Effector memory CD8-positive, alpha-beta T cell (primary cell): ENCODE data around the gene KANSL1.
A peak's percentile ranks its signal among the peaks of the same experiment; 100 is the strongest.
"Not testable (repeated sequence)": the region's sequence is repeated elsewhere in the genome, so short reads cannot be mapped to it uniquely, and the experiment has no call there.

ENCODE experiments used
- ATAC-seq: fragments of 150-1000 bp; cut with Tn5 transposase; replicated peaks from 2 replicates; pipeline ENCODE4 v1.10.0; 2021; ENCODE audit warnings: mild to moderate bottlenecking, moderate library complexity
- DNase-seq, 3 experiments: peaks; one replicate each; pipeline ENCODE4 v3.0.0; 2021
- H3K27ac Mint-ChIP-seq, 2 donors: one replicate each; pipeline ENCODE4 v1.8.0; 2022; ENCODE audit warnings: mild to moderate bottlenecking in 2 of 2, mixed read lengths in 2 of 2, moderate library complexity in 2 of 2
- H3K27me3 Mint-ChIP-seq, 2 donors: one replicate each; pipeline ENCODE4 v1.8.0; 2022; ENCODE audit warnings: mixed read lengths in 2 of 2
- H3K36me3 Mint-ChIP-seq: one replicate; pipeline ENCODE4 v1.8.0; 2022; ENCODE audit warnings: mild to moderate bottlenecking, moderate library complexity, mixed read lengths; ENCODE audit not compliant: insufficient read depth
- H3K4me1 Mint-ChIP-seq, 2 donors: one replicate each; pipeline ENCODE4 v1.8.0; 2022; ENCODE audit warnings: low read depth in 2 of 2, mixed read lengths in 2 of 2
- H3K4me3 Mint-ChIP-seq, 2 donors: one replicate each; pipeline ENCODE4 v1.8.0; 2022; ENCODE audit warnings: mild to moderate bottlenecking in 2 of 2, mixed read lengths in 2 of 2, moderate library complexity in 2 of 2
- H3K9me3 Mint-ChIP-seq, 2 donors: one replicate each; pipeline ENCODE4 v1.8.0; 2022; ENCODE audit warnings: mixed read lengths in 2 of 2

The KANSL1 gene

GRCh38 chr17:46101785-46102617, 91.2 kb downstream of the KANSL1 start:
- not testable (repeated sequence) for H3K36me3 Mint-ChIP-seq, H3K27me3 Mint-ChIP-seq, H3K9me3 Mint-ChIP-seq, DNase-seq
- Mint-ChIP-seq H3K4me1 (peaks cover 49 to 76% of the 10 kb centered on the region in 2 donors), H3K27ac (peak overlapping the region; percentile 81 to 82), H3K4me3 (peak overlapping the region; percentile 30 to 60)
- ATAC-seq = peak; percentile 31

DNA sequence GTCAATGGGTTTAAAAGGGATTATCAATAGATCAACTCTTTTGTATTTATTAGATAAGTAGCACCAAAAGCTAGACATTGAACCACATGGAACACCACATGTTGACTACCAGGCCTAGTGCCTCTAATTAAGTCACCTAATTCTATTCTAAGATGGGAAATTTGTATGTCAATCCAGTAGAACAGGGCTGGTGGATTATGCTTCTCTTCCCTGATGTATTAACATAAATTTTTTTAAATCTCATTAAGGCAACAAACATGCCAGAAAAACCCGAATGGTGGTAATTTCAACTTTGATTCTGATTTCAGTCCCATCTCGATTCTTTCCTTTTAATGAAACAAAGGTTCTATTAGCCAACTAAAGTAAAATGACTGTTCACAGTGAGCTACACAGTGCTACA, 92.6 kb downstream of the KANSL1 start:
- Mint-ChIP-seq H3K4me3 (peak overlapping the region; percentile 42 to 60), H3K27ac (peak overlapping the region; percentile 39 to 82), H3K4me1 (peaks cover 45 to 68% of the 10 kb centered on the region in 2 donors), H3K36me3 (peaks cover 8% of the 10 kb centered on the region), H3K27me3 (no peaks in the 10 kb centered on the region), H3K9me3 (no peaks in the 10 kb centered on the region)
- no peak for ATAC-seq
- no peak for DNase-seq

GRCh38 chr17:46099865-46100264, 93.4 kb downstream of the KANSL1 start:
- H3K4me1 Mint-ChIP-seq = peaks cover 45 to 74% of the 10 kb centered on the region in 2 donors

GRCh38 chr17:46097497-46097896, 95.7 kb downstream of the KANSL1 start:
- H3K9me3 Mint-ChIP-seq = no peaks in the 10 kb centered on the region
- H3K4me3 Mint-ChIP-seq = peak overlapping the region in 1 of 2 donors; percentile 42
- ATAC-seq = no peak
- H3K4me1 Mint-ChIP-seq = peaks cover 40 to 72% of the 10 kb centered on the region in 2 donors
- no peak for DNase-seq
- peak overlapping the region in 1 of 2 donors; percentile 83 for H3K27ac Mint-ChIP-seq
- peaks cover 8% of the 10 kb centered on the region for H3K36me3 Mint-ChIP-seq
- no peaks in the 10 kb centered on the region for H3K27me3 Mint-ChIP-seq

More at GRCh38 chr17:46099865-46100264, 93.4 kb downstream of the KANSL1 start:
- H3K27me3 Mint-ChIP-seq = no peaks in the 10 kb centered on the region
- peaks cover 8% of the 10 kb centered on the region for H3K36me3 Mint-ChIP-seq
- no peak overlapping the region for H3K4me3 Mint-ChIP-seq
- no peak overlapping the region for H3K27ac Mint-ChIP-seq
- no peak for DNase-seq
- ATAC-seq = no peak
- H3K9me3 Mint-ChIP-seq = no peaks in the 10 kb centered on the region

GRCh38 chr17:46092991-46093390, 100.2 kb downstream of the KANSL1 start:
- H3K36me3 Mint-ChIP-seq = peaks cover 25% of the 10 kb centered on the region
- peaks cover 31 to 67% of the 10 kb centered on the region in 2 donors for H3K4me1 Mint-ChIP-seq
- no peaks in the 10 kb centered on the region for H3K27me3 Mint-ChIP-seq

DNA sequence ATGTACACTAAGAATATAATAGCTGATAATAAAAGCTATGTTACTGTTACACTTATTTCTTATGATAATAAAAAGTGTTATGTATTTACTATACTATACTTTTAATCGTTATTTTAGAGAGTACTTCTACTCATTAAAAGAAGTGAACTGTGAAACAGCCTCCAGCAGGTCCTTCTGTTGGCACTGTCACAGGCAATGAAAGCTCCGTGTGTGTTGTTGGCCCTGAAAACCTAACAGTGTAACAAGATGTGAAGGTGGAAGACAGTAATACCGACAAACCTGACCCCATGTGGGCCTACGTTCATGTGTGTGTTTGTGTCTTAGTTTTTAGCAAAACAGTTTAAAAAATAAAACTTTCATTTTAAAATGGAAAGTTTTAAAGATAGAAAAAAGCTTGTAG, 102.4 kb downstream of the KANSL1 start:
- DNase-seq (no peak), ATAC-seq (no peak)
- no peaks in the 10 kb centered on the region for H3K9me3 Mint-ChIP-seq
- H3K36me3 Mint-ChIP-seq = peaks cover 21% of the 10 kb centered on the region
- H3K4me3 Mint-ChIP-seq = no peak overlapping the region
- peak overlapping the region in 1 of 2 donors; percentile 87 for H3K27ac Mint-ChIP-seq
- H3K4me1 Mint-ChIP-seq = peaks cover 30 to 67% of the 10 kb centered on the region in 2 donors
- no peaks in the 10 kb centered on the region for H3K27me3 Mint-ChIP-seq

More at GRCh38 chr17:46092991-46093390, 100.2 kb downstream of the KANSL1 start:
- Mint-ChIP-seq H3K27ac (peak overlapping the region in 1 of 2 donors; percentile 46), H3K9me3 (no peaks in the 10 kb centered on the region), H3K4me3 (no peak overlapping the region)
- no peak for DNase-seq
- no peak for ATAC-seq

DNA sequence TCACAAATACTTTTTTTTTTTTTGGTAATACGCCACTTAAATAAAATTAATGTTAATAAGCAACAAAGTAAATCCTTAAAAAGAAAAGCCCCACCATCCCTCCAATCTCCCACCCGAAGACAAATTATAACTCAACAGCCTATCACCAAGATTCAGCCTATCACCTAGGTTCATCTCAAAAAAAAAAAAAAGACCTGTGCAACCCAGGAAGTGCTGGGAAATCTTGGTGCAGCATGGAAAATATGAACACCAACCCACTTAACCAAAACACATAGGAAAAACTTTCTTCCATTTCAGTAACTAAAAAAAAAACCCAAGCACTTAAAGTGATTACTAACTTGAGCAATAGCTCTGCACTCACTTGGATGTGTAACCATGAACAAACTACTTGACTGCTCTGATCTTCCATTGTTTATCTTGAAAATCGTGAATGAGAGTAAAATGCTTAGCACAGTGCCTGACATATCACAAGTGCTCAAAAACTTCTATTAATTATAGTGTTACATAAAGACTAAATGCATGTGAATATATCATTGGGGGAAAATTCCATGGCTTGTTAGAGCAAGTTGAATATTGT, 103.8 kb downstream of the KANSL1 start:
- Mint-ChIP-seq H3K9me3 (no peaks in the 10 kb centered on the region), H3K27ac (peak overlapping the region; percentile 39 to 68), H3K4me1 (peaks cover 36 to 69% of the 10 kb centered on the region in 2 donors), H3K36me3 (peaks cover 24% of the 10 kb centered on the region), H3K4me3 (no peak overlapping the region), H3K27me3 (no peaks in the 10 kb centered on the region)
- no peak for ATAC-seq
- DNase-seq = no peak

DNA sequence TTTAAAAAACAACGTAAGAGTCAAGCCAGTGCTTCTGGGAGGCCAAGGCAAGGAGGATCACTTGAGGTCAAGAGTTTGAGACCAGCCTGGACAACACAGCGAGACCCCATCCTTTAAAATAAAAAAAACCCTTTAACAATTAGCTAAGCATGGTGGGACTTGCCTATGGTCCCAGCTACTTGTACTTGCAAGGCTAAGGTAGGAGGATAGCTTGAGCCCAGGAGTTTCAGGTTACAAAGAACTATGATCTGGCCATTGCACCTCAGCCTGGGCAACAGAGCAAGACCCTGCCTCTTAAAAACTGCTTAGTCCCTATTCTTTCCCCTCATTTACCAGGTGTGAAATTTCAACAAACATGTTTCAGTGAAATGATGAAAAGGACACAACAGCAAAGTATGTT, 104.6 kb downstream of the KANSL1 start:
- Mint-ChIP-seq H3K9me3 (no peaks in the 10 kb centered on the region), H3K36me3 (peaks cover 26% of the 10 kb centered on the region), H3K4me1 (peaks cover 36 to 66% of the 10 kb centered on the region in 2 donors), H3K4me3 (peak overlapping the region in 1 of 2 donors; percentile 35), H3K27ac (peak overlapping the region; percentile 31 to 39), H3K27me3 (no peaks in the 10 kb centered on the region)
- DNase-seq = no peak
- no peak for ATAC-seq

GRCh38 chr17:46087871-46088270, 105.4 kb downstream of the KANSL1 start:
- H3K4me3 Mint-ChIP-seq, H3K9me3 Mint-ChIP-seq, ATAC-seq, H3K27ac Mint-ChIP-seq, H3K27me3 Mint-ChIP-seq, DNase-seq: not testable (repeated sequence)
- Mint-ChIP-seq H3K36me3 (peaks cover 26% of the 10 kb centered on the region), H3K4me1 (peaks cover 42 to 69% of the 10 kb centered on the region in 2 donors)

DNA sequence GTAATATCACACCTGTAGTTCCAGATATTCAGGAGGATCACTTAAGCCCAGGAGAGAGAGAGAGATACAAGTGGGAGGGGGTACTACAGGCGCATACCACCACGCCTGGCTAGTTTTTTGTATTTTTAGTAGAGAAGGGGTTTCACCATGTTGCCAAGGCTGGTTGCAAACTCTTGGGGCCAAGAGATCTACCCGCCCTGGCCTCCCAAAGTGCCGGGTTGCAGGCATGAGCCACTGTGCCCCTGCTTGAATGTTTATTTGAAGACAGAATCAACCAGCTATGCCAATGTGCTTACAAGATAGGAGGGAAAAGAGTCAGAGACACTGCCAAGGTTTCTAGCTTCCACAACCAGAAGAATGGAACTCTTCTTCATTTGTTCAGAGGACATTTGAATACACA, 106.4 kb downstream of the KANSL1 start:
- H3K4me3 Mint-ChIP-seq = no peak overlapping the region
- no peaks in the 10 kb centered on the region for H3K9me3 Mint-ChIP-seq
- DNase-seq (no peak), ATAC-seq (no peak)
- H3K27ac Mint-ChIP-seq = peak overlapping the region; percentile 35 to 57
- H3K27me3 Mint-ChIP-seq = no peaks in the 10 kb centered on the region
- H3K4me1 Mint-ChIP-seq = peaks cover 50 to 71% of the 10 kb centered on the region in 2 donors
- peaks cover 27% of the 10 kb centered on the region for H3K36me3 Mint-ChIP-seq

DNA sequence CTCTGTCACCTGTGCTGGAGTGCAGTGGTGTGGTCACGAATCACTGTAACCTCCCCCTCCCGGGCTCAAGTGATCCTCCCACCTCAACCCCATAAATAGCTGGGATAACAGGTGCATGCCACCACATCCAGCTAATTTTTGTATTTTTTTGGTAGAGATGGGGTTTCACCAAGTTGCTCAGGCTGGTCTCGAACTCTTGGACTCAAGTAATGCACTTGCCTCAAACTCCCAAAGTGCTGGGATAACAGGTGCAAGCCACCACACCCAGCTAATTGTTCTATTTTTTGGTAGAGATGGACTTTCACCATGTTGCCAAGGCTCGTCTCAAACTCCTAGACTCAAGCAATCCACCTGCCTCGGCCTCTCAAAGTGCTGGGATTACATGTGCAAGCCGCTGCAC, 107.7 kb downstream of the KANSL1 start:
- no peak overlapping the region for H3K4me3 Mint-ChIP-seq
- no peaks in the 10 kb centered on the region for H3K9me3 Mint-ChIP-seq
- peaks cover 19% of the 10 kb centered on the region for H3K36me3 Mint-ChIP-seq
- no peak for DNase-seq
- no peak for ATAC-seq
- peak overlapping the region in 1 of 2 donors; percentile 74 for H3K27ac Mint-ChIP-seq
- H3K27me3 Mint-ChIP-seq = no peaks in the 10 kb centered on the region
- H3K4me1 Mint-ChIP-seq = peaks cover 52 to 70% of the 10 kb centered on the region in 2 donors

DNA sequence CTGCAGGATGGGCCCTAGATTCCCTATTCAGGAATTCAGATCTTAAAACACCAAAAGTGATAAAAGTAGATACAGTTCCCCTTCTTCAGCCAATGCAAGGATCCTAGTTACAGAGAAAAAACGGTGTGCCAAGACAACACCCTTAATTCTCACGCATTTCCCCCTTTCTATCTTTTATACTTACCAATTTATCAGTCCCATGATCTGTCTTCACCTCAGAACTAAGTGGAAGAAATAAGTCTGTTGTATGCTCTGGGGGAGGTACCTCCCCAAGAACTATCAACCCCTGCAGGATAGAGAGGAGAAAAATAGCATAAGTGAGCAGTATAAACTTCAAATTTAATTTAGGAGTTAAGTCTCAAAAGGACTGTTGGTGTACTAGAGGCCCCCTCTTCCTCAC, 111.0 kb downstream of the KANSL1 start:
- Mint-ChIP-seq H3K4me3 (no peak overlapping the region), H3K36me3 (peaks cover 33% of the 10 kb centered on the region), H3K27me3 (no peaks in the 10 kb centered on the region), H3K9me3 (no peaks in the 10 kb centered on the region), H3K27ac (peak overlapping the region; percentile 73 to 83), H3K4me1 (peaks cover 39 to 67% of the 10 kb centered on the region in 2 donors)
- no peak for ATAC-seq
- DNase-seq = no peak

DNA sequence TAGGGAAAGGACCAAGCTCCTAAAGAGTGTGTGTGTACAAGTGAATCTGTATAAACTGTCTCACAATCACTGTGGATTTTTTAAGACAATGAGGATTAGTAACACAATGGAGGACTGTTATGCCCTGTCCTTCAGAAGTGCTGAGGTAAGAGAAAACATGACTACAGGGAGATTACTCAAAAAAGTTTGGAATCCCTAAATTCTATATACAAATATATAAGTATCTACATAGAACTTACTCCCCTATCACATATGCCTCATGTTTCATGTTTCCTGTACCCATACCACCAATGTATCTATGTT, 112.3 kb downstream of the KANSL1 start:
- ATAC-seq = no peak
- DNase-seq = no peak
- no peaks in the 10 kb centered on the region for H3K9me3 Mint-ChIP-seq
- H3K36me3 Mint-ChIP-seq = peaks cover 46% of the 10 kb centered on the region
- H3K4me1 Mint-ChIP-seq = peaks cover 33 to 56% of the 10 kb centered on the region in 2 donors
- H3K4me3 Mint-ChIP-seq = no peak overlapping the region
- H3K27ac Mint-ChIP-seq = peak overlapping the region in 1 of 2 donors; percentile 83
- H3K27me3 Mint-ChIP-seq = no peaks in the 10 kb centered on the region
